GM19467 (cell line): ENCODE data around the gene TAS1R2.

Experiments
- ATAC-seq: cut with Tn5 transposase; IDR thresholded peaks from one replicate; pipeline ENCODE4 v1.9.1; 2021; ENCODE audit warnings: mild to moderate bottlenecking, moderate library complexity; ENCODE audit not compliant: unreplicated experiment

The TAS1R2 gene

GRCh38 chr1:18828224-18828623 is 31.2 kb downstream of the TAS1R2 start:
- no peak for ATAC-seq

GRCh38 chr1:18823438-18823837 is 36.0 kb downstream of the TAS1R2 start:
- ATAC-seq, result no peak

- ATAC-seq, result no peak
These were observed 38.4 kb downstream of the TAS1R2 start for GRCh38 chr1:18820791-18821641.

GRCh38 chr1:18819986-18820790 is 39.3 kb downstream of the TAS1R2 start:
- ATAC-seq, result no peak

GRCh38 chr1:18819203-18819602 is 40.3 kb downstream of the TAS1R2 start:
- no peak for ATAC-seq

DNA sequence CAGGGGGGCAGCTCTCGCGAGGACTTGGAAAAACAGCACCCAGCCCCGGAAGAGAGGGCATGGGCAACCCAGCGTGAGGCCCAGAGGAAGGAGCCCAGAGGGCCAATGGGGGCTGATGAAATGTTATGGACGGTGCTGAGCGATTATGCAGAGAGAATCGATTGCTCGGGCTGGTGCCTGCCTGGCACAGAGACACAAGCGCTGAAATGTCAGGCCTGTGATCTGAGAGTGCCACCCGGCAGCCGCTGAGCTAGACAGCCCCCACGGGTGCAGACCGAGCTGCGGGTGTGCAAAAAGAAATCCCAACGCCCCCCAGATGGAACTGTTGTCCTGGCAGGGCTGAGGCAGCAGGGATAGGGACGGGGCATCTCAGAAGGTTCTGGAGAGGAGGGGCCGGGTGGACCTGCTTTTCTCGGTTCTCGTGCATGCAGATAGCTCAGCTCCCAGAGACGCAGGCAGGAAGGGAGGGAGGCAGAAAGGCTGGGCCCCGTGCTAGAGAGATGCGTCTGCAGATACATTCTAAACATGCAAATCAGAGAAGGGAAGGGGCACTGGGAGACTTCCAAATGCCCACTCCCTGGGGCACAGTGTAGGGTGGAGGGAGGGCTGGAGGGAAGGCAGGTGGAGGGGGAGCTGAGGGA is 41.5 kb downstream of the TAS1R2 start:
- no peak for ATAC-seq

- no peak for ATAC-seq
These were observed 42.1 kb downstream of the TAS1R2 start for GRCh38 chr1:18817316-18817715.

- ATAC-seq, result no peak
These were observed 42.7 kb downstream of the TAS1R2 start for GRCh38 chr1:18816808-18817207.

DNA sequence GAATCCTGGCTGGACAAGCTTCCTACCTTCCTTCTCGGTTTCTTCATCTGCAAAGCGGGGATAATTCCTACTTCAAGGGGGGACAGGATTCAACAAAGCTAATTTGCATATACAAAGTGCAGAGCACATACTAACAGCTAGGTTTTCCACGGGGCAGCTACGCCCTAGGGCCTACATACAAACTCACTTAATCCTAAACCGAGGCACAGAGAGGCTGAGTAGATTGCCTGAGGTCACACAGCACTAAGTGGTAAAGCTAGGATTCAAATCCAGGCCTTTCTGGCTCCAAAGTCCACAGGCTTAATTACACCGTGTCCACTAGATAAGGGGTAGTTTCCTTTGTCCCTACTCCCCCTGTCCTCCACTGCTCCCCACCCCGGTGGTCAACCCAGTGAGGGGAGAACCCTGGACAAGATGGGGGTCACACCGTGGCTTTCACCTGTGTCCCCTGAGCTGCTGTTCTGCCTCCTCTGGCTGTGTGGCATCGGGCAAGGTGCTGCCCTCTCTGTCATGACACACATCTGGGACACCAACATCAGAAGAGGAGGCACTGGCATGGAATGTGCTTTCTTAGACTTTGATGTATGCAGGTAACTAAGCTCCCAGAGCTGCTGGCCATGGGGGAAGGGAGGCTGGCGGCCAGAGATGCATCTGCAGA is 44.5 kb downstream of the TAS1R2 start:
- no peak for ATAC-seq

DNA sequence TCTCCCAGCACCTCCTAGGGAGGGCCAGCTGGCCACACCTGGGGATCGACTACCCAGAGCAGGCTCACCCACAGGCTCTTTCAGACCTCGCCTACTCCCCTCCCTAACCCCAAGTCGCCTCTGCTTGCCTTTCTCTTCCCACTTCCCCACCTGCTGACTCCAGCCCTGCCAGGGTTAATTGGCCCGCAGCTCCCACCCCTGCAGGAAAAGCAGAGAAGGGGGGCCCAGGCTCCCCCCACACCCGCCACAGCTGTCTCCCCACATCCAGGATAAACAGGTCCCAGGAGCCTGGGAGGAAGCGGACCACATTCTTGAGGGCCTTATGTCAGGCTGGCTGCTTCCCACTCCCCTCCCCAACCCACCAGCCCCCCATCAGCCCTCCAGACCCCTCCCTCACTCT is 45.0 kb downstream of the TAS1R2 start:
- ATAC-seq, result no peak

- no peak for ATAC-seq
These were observed 47.0 kb downstream of the TAS1R2 start for GRCh38 chr1:18812453-18812939.

- ATAC-seq, result no peak
These were observed 47.6 kb downstream of the TAS1R2 start for GRCh38 chr1:18811733-18812452.

DNA sequence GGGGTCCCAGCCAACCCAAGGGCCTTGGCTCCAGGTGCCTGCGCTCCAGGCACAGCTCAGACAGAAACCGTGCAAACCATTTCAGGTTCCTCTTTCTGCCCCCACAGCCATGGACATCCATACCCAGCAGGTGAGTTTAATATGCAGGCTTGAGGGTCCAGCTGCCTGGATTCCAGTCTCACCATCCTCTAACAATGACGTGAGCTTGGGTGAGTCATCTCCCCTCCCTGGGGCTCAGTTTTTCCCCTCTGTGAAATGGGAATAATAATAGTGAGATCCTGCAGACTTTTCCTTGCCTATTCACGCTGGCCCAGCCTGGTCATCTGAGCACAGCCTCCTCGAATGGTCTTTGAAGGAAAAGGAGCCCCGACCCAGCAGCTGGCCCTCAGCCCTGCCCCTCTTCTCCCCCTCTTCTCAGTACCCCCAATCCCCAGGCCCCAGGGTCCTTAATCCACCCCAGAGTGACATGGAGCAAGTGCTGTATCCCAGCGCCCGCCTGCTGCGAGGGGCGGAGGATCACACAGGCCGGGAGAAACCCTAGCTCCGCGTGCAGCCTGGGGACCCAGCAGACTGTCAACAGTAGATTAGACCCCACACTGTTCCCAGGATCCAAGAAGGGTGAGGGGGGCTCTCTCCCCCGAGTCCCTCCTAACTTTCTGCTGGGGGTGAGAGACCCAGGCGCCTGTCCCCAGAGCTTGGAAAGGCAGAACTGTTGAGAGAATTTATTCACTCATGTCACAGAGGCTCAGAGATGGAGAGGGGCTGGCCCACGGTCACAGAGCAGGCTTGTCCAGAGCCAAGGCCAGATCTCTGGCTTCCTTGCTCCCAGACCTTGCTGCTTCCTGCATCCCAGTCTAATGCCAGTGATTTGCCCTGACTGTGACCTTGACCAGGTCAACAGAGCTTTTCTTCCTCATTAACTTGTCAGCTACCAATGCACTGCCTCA is 49.2 kb downstream of the TAS1R2 start:
- no peak for ATAC-seq

- no peak for ATAC-seq
These were observed 50.9 kb downstream of the TAS1R2 start for GRCh38 chr1:18808550-18808949.

DNA sequence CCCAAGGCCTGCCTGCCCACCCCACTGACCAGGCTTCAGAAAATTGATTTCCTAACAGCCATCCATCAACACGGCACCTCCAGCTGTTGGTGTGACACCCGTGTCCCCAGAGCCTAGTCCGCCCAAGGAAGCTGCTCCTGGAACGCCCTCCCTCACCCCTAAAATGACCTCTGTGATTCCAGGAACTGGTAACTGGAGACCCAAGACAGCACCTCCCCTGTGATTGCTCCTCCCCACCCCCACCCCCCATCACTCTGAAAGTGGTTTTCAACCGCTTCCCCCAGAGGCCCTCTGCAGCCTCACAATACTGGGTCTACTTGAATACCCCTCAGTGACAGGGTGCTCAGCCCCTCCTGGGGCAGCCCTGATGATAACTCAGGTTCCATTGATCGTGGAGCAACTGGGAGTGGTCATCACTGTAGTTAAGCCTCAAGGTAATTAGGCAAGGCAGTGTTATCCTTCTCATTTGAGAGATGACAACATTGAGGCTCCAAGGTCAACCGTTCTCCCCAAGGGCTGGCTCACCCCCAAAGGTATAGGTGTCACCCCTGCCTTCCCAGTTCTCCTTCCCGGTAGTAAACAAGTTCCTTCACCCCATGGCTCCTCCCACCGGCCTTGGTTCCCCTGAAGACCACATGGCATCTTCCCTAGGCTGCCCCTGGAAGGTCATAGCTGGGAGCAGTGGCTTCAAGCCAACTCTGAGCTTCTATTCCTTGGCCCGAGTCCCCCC is 52.0 kb downstream of the TAS1R2 start:
- no peak for ATAC-seq

GRCh38 chr1:18805925-18806849 is 53.3 kb downstream of the TAS1R2 start:
- ATAC-seq, result no peak

- ATAC-seq, result no peak
These were observed 54.1 kb downstream of the TAS1R2 start for GRCh38 chr1:18805150-18805879.
